ENCODE measurements around the gene MAPK8IP2. TPM values are rescaled to one million over a fixed set of nuclear protein-coding genes. Genes with fewer than 3 reads are reported as not detected.

The MAPK8IP2 gene
- total and polyA plus RNA-seq, 2 of the 13 experiments (the other 11 are each of a cell fraction or from before 2014, with no cell fraction given), result 1.3 to 2.6 TPM

DNA sequence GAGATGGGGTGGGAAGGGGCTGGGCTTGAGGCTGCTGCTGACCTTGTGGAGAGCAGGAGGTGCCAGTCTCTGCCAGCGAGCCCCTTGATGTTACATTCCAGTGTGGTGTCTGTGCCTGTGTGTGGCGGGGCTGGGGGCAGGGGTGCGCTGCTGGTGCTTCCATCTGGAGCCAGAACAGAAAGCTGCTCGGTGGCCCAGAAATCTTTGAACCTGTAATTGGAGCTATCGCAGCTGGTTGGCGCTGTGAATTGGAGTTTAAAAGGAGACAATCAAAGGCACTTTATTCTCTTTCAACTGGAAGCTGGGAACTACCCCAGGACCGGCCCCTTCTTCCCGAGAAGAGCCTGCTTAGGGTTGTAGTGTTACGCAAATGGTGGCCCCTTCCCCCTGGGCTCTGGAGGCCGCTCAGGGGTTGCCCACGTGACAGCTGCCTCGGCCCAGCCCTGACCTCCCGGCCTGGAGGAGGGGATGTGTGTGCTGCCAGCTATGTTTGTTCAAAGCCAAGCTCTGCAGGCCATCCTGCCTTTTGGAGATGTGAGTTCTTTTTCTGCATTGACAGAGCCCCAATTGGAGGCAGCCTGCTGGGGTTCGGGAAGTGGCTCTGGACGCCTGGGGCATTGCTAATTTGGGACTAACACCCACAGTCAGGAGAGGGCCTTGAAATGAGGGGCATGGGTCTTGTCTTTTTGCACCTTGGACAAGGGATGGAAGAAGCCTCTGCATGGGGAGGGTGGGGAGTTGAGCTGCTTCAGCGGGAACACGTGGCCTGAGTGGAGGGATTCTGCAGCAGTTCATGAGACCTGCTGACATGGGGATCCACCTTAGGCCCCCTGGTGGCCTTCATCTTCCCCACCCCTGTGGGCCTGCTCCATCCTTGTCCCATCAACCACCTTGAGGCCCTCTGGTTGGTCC, 41.4 kb downstream of the MAPK8IP2 start (continued):
- TF ChIP-seq RBM39 (IDR thresholded peaks at IDR 0.05; ENCODE audit: low read depth, low read length, poor library complexity, severe bottlenecking) (no peak), TGIF2 (CRISPR knock-in tag; IDR thresholded peaks at IDR 0.05) (0 out of 2 replicates have a peak, but pooled peaks have one; percentile 29), ZSCAN29 (CRISPR knock-in tag; conservative IDR thresholded peaks at IDR 0.05) (no peak), ATM (IDR thresholded peaks at IDR 0.05; ENCODE audit: borderline replicate concordance) (no peak), CHD2 (IDR thresholded peaks at IDR 0.05; ENCODE audit: low read depth, low read length) (no peak), KDM2A (CRISPR knock-in tag; IDR thresholded peaks at IDR 0.05; ENCODE audit: borderline replicate concordance, low read depth) (peak; percentile 62; the same call in 1 of the 2 replicates), SMAD3 (CRISPR knock-in tag; IDR thresholded peaks at IDR 0.05) (peak; percentile 76; the same call in 1 of the 2 replicates), CBFB (CRISPR knock-in tag; IDR thresholded peaks at IDR 0.05) (no peak), SALL1 (CRISPR knock-in tag; IDR thresholded peaks at IDR 0.05) (peak; percentile 86), ZNF761 (CRISPR knock-in tag; conservative IDR thresholded peaks at IDR 0.05) (no peak; the same call in 1 of the 2 replicates), ZSCAN30 (CRISPR knock-in tag; IDR thresholded peaks at IDR 0.05) (no peak), MEIS1 (CRISPR knock-in tag; IDR thresholded peaks at IDR 0.05; ENCODE audit: borderline replicate concordance) (no peak; the same call in none of the 2 replicates), NFKBIZ (CRISPR knock-in tag; IDR thresholded peaks at IDR 0.05) (no peak), ISL2 (CRISPR knock-in tag; IDR thresholded peaks at IDR 0.05) (0 out of 2 replicates have a peak, but pooled peaks have one; percentile 76), TCF12 (IDR thresholded peaks at IDR 0.05) (no peak), TCF12 (CRISPR knock-in tag; IDR thresholded peaks at IDR 0.05) (no peak)
- TF ChIP-seq, protein P1, sequence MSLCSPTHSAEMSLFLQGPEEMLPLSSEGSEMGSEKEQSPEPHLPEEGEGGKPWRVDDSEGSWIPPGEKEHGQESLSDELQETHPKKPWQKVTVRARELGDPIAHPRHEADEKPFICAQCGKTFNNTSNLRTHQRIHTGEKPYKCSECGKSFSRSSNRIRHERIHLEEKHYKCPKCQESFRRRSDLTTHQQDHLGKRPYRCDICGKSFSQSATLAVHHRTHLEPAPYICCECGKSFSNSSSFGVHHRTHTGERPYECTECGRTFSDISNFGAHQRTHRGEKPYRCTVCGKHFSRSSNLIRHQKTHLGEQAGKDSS (CRISPR knock-in tag; IDR thresholded peaks at IDR 0.05; ENCODE audit: borderline replicate concordance, low read depth), result no peak
- TF ChIP-seq, protein P2, sequence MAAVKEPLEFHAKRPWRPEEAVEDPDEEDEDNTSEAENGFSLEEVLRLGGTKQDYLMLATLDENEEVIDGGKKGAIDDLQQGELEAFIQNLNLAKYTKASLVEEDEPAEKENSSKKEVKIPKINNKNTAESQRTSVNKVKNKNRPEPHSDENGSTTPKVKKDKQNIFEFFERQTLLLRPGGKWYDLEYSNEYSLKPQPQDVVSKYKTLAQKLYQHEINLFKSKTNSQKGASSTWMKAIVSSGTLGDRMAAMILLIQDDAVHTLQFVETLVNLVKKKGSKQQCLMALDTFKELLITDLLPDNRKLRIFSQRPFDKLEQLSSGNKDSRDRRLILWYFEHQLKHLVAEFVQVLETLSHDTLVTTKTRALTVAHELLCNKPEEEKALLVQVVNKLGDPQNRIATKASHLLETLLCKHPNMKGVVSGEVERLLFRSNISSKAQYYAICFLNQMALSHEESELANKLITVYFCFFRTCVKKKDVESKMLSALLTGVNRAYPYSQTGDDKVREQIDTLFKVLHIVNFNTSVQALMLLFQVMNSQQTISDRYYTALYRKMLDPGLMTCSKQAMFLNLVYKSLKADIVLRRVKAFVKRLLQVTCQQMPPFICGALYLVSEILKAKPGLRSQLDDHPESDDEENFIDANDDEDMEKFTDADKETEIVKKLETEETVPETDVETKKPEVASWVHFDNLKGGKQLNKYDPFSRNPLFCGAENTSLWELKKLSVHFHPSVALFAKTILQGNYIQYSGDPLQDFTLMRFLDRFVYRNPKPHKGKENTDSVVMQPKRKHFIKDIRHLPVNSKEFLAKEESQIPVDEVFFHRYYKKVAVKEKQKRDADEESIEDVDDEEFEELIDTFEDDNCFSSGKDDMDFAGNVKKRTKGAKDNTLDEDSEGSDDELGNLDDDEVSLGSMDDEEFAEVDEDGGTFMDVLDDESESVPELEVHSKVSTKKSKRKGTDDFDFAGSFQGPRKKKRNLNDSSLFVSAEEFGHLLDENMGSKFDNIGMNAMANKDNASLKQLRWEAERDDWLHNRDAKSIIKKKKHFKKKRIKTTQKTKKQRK (IDR thresholded peaks at IDR 0.05; ENCODE audit: low read length), result no peak
- TF ChIP-seq, protein P3, sequence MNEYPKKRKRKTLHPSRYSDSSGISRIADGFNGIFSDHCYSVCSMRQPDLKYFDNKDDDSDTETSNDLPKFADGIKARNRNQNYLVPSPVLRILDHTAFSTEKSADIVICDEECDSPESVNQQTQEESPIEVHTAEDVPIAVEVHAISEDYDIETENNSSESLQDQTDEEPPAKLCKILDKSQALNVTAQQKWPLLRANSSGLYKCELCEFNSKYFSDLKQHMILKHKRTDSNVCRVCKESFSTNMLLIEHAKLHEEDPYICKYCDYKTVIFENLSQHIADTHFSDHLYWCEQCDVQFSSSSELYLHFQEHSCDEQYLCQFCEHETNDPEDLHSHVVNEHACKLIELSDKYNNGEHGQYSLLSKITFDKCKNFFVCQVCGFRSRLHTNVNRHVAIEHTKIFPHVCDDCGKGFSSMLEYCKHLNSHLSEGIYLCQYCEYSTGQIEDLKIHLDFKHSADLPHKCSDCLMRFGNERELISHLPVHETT (CRISPR knock-in tag; conservative IDR thresholded peaks at IDR 0.05), result 0 out of 2 replicates have a peak, but pooled peaks have one; percentile 47
- TF ChIP-seq, protein P4, sequence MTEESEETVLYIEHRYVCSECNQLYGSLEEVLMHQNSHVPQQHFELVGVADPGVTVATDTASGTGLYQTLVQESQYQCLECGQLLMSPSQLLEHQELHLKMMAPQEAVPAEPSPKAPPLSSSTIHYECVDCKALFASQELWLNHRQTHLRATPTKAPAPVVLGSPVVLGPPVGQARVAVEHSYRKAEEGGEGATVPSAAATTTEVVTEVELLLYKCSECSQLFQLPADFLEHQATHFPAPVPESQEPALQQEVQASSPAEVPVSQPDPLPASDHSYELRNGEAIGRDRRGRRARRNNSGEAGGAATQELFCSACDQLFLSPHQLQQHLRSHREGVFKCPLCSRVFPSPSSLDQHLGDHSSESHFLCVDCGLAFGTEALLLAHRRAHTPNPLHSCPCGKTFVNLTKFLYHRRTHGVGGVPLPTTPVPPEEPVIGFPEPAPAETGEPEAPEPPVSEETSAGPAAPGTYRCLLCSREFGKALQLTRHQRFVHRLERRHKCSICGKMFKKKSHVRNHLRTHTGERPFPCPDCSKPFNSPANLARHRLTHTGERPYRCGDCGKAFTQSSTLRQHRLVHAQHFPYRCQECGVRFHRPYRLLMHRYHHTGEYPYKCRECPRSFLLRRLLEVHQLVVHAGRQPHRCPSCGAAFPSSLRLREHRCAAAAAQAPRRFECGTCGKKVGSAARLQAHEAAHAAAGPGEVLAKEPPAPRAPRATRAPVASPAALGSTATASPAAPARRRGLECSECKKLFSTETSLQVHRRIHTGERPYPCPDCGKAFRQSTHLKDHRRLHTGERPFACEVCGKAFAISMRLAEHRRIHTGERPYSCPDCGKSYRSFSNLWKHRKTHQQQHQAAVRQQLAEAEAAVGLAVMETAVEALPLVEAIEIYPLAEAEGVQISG (CRISPR knock-in tag; IDR thresholded peaks at IDR 0.05), result peak; percentile 69; the same call in 1 of the 2 replicates
